ENCODE results near the gene CD209.

Gene CD209

GRCh38 chr19:7699417-7700401, 47.6 kb downstream of the CD209 start:
- H3K9me3 ChIP-seq (ENCODE audit: control insufficient read depth, insufficient read depth, low read length) = no peaks in the 10 kb centered on the region
- H3K36me3 ChIP-seq (ENCODE audit: control insufficient read depth, insufficient read depth, low read length) = no peaks in the 10 kb centered on the region
- H3K9ac ChIP-seq (ENCODE audit: low read depth, low read length) = no peak overlapping the region
- peaks cover 4% of the 10 kb centered on the region for H3K27me3 ChIP-seq (ENCODE audit: control insufficient read depth, insufficient read depth, low read length)
- peaks cover 7% of the 10 kb centered on the region for H3K4me1 ChIP-seq (ENCODE audit: control insufficient read depth, insufficient read depth, low read length)
- H3K4me3 ChIP-seq (ENCODE audit: low read depth, low read length) = no peak overlapping the region

- Histone ChIP-seq H3K9me3 (ENCODE audit: control insufficient read depth, insufficient read depth, low read length) (no peaks in the 10 kb centered on the region), H3K9ac (ENCODE audit: low read depth, low read length) (no peak overlapping the region), H3K27me3 (ENCODE audit: control insufficient read depth, insufficient read depth, low read length) (peaks cover 6% of the 10 kb centered on the region), H3K36me3 (ENCODE audit: control insufficient read depth, insufficient read depth, low read length) (no peaks in the 10 kb centered on the region), H3K4me1 (ENCODE audit: control insufficient read depth, insufficient read depth, low read length) (peaks cover 7% of the 10 kb centered on the region), H3K4me3 (ENCODE audit: low read depth, low read length) (no peak overlapping the region)
These were observed 48.3 kb downstream of the CD209 start for GRCh38 chr19:7699003-7699402.

- Histone ChIP-seq H3K9ac (ENCODE audit: low read depth, low read length) (no peak overlapping the region), H3K4me1 (ENCODE audit: control insufficient read depth, insufficient read depth, low read length) (peaks cover 7% of the 10 kb centered on the region), H3K4me3 (ENCODE audit: low read depth, low read length) (no peak overlapping the region), H3K27me3 (ENCODE audit: control insufficient read depth, insufficient read depth, low read length) (peaks cover 6% of the 10 kb centered on the region), H3K9me3 (ENCODE audit: control insufficient read depth, insufficient read depth, low read length) (no peaks in the 10 kb centered on the region), H3K36me3 (ENCODE audit: control insufficient read depth, insufficient read depth, low read length) (no peaks in the 10 kb centered on the region)
These were observed 48.8 kb downstream of the CD209 start for GRCh38 chr19:7698583-7698982.

- Histone ChIP-seq H3K9ac (ENCODE audit: low read depth, low read length) (no peak overlapping the region), H3K4me3 (ENCODE audit: low read depth, low read length) (no peak overlapping the region), H3K36me3 (ENCODE audit: control insufficient read depth, insufficient read depth, low read length) (no peaks in the 10 kb centered on the region), H3K9me3 (ENCODE audit: control insufficient read depth, insufficient read depth, low read length) (no peaks in the 10 kb centered on the region), H3K27me3 (ENCODE audit: control insufficient read depth, insufficient read depth, low read length) (peaks cover 6% of the 10 kb centered on the region), H3K4me1 (ENCODE audit: control insufficient read depth, insufficient read depth, low read length) (peaks cover 7% of the 10 kb centered on the region)
These were observed 49.5 kb downstream of the CD209 start for GRCh38 chr19:7697721-7698287.

- no peak overlapping the region for H3K9ac ChIP-seq (ENCODE audit: low read depth, low read length)
- no peak overlapping the region for H3K4me3 ChIP-seq (ENCODE audit: low read depth, low read length)
- no peaks in the 10 kb centered on the region for H3K9me3 ChIP-seq (ENCODE audit: control insufficient read depth, insufficient read depth, low read length)
- no peaks in the 10 kb centered on the region for H3K36me3 ChIP-seq (ENCODE audit: control insufficient read depth, insufficient read depth, low read length)
- peaks cover 7% of the 10 kb centered on the region for H3K4me1 ChIP-seq (ENCODE audit: control insufficient read depth, insufficient read depth, low read length)
- peaks cover 8% of the 10 kb centered on the region for H3K27me3 ChIP-seq (ENCODE audit: control insufficient read depth, insufficient read depth, low read length)
These were observed 52.8 kb downstream of the CD209 start for GRCh38 chr19:7694499-7694898.

GRCh38 chr19:7692417-7693088, 54.8 kb downstream of the CD209 start:
- H3K9ac ChIP-seq (ENCODE audit: low read depth, low read length) = no peak overlapping the region
- H3K4me1 ChIP-seq (ENCODE audit: control insufficient read depth, insufficient read depth, low read length) = peaks cover 4% of the 10 kb centered on the region
- H3K4me3 ChIP-seq (ENCODE audit: low read depth, low read length) = no peak overlapping the region
- H3K9me3 ChIP-seq (ENCODE audit: control insufficient read depth, insufficient read depth, low read length) = no peaks in the 10 kb centered on the region
- no peaks in the 10 kb centered on the region for H3K36me3 ChIP-seq (ENCODE audit: control insufficient read depth, insufficient read depth, low read length)
- H3K27me3 ChIP-seq (ENCODE audit: control insufficient read depth, insufficient read depth, low read length) = peaks cover 4% of the 10 kb centered on the region

GRCh38 chr19:7691497-7691896, 55.8 kb downstream of the CD209 start:
- Histone ChIP-seq H3K9me3 (ENCODE audit: control insufficient read depth, insufficient read depth, low read length) (no peaks in the 10 kb centered on the region), H3K36me3 (ENCODE audit: control insufficient read depth, insufficient read depth, low read length) (no peaks in the 10 kb centered on the region), H3K27me3 (ENCODE audit: control insufficient read depth, insufficient read depth, low read length) (peaks cover 4% of the 10 kb centered on the region), H3K4me1 (ENCODE audit: control insufficient read depth, insufficient read depth, low read length) (no peaks in the 10 kb centered on the region), H3K9ac (ENCODE audit: low read depth, low read length) (no peak overlapping the region), H3K4me3 (ENCODE audit: low read depth, low read length) (no peak overlapping the region)

GRCh38 chr19:7690779-7691258, 56.5 kb downstream of the CD209 start:
- H3K36me3 ChIP-seq (ENCODE audit: control insufficient read depth, insufficient read depth, low read length) = no peaks in the 10 kb centered on the region

More at GRCh38 chr19:7690779-7691258, 56.5 kb downstream of the CD209 start:
- Histone ChIP-seq H3K9ac (ENCODE audit: low read depth, low read length) (no peak overlapping the region), H3K27me3 (ENCODE audit: control insufficient read depth, insufficient read depth, low read length) (peaks cover 4% of the 10 kb centered on the region), H3K9me3 (ENCODE audit: control insufficient read depth, insufficient read depth, low read length) (no peaks in the 10 kb centered on the region), H3K4me3 (ENCODE audit: low read depth, low read length) (no peak overlapping the region), H3K4me1 (ENCODE audit: control insufficient read depth, insufficient read depth, low read length) (no peaks in the 10 kb centered on the region)

Measured in iPS-15b (cell line).